Measurements from ENCODE around the gene CD164. TPM values are rescaled to one million over a fixed set of nuclear protein-coding genes. Genes with fewer than 3 reads are reported as not detected.
"Not testable (repeated sequence)": the region's sequence is repeated elsewhere in the genome, so short reads cannot be mapped to it uniquely, and the experiment has no call there.

The CD164 gene
- polyA plus RNA-seq, 1 donor, result 538 TPM

DNA sequence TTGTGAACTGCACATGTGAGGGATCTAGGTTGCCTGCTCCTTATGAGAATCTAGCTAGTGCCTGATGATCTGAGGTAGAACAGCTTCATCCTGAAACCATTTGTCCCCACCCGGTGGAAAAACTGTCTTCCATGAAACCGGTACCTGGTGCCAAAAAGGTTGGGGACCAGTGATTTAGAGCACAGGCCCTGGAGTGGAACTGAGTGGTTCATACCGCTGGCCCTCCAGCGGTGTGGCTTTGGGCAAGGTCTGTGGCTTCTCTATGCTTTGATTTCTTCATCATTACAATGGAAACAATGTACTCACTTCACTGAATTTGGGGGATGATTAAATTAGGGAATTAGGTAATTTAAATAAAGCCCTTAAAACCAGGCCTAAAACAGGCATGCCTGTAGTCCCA, 36.3 kb downstream of the CD164 start:
- DNase-seq, result no peak

GRCh38 chr6:109344226-109344625, 38.0 kb downstream of the CD164 start:
- DNase-seq, result no peak

- DNase-seq, result no peak
Measured at GRCh38 chr6:109343518-109343917, 38.7 kb downstream of the CD164 start.

- no peak for DNase-seq
Measured at GRCh38 chr6:109342911-109343310, 39.4 kb downstream of the CD164 start.

DNA sequence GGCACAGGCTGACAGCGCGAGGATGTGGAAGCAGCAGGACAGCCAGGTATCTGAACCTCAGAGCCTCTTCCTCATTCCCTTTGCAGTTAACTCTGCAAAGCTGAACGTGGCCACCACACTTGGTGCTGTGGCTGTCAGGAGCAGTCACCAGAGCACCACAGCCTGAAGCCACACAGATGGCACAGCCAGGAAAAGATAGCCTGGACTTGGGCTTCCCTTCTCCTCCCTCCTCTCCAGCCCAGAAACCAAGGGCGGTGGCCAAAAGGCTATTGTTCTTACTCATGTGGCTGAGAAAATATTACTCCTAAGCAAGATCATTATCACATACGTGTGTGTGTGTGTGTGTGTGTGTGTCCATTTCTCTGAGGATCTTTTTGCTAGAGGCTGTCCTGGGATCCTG, 39.8 kb downstream of the CD164 start:
- DNase-seq, result no peak

GRCh38 chr6:109340811-109341210, 41.5 kb downstream of the CD164 start:
- DNase-seq, result no peak

DNA sequence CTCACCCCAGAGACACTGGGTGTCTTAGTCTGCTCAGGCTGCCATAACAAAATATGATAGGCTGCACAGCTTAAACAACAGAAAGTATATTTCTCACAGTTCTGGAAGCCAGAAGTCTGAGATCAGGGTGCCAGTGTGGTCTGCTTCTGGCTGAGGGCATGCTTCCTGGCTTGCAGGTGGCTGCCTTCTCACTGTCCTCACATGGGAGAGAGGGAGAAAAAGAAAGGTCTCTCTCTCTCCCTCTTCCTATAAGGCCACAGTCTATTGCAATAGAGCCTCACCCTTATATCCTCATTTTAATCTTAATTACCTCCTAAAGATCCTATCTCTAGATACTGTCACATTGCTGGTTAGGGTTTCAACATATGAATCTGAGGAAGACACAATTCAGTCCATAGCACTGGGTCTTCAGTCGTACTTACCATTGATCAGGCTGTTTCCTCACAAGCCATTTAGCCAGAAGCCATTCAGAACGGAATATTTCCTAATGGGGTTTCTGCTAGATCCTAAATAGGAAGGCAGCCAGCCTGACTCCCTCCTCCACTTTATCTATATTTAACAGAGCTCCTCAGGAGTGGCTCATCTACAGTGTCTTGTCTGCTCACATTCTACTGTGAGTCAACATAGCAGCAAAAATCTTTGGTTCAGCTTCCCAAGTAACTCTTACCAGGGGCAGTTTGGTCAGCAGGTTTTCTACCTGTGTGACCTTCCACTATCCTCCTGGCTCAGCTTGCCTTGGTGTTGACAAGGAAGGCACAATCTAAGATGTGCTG, 42.2 kb downstream of the CD164 start:
- no peak for DNase-seq

- DNase-seq, result no peak
Measured at GRCh38 chr6:109336221-109336961, 45.9 kb downstream of the CD164 start.

- not testable (repeated sequence) for DNase-seq
Measured at GRCh38 chr6:109333870-109334269, 48.4 kb downstream of the CD164 start.

DNA sequence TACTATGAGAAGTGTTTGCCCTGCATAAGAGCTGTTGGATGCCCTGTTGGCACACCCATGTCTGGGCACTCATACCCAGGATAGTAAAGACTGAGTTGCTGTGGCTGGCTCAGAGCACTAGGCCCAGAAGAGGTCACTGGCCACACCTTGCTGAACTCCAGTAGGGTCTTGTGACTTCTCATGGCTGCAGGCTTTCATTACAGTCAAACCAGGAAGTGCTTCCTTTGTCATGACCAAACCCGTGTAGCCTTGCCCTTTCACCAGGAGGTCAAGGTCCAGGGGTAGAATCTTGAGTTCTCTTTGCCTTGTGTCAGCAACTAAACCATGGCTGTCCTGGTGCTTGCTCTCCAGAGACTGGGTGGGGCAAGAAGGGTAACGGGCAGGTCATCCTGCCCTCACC, 49.5 kb downstream of the CD164 start:
- DNase-seq, result no peak

DNA sequence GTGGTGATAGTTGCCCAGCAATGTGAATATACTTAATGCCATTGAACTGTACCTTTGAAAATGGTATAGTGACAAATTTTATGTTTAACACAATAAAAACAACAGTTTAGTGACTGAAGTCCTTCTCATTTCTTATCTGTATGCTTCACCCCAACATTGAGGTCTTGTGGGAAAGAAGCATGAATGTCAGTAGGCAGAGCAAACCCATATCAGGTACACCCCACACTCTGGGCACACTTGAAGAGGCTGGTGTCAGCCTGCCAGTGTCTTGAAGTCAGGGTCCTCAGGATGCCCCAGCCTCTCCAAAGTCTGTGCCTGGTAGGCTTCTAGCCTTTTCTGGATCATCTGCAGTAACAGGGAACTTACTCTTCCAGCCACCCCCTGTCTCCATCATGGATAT, 51.2 kb downstream of the CD164 start:
- DNase-seq, result no peak

GRCh38 chr6:109330263-109330662, 52.0 kb downstream of the CD164 start:
- DNase-seq, result no peak

- no peak for DNase-seq
Measured at GRCh38 chr6:109328629-109329028, 53.6 kb downstream of the CD164 start.

DNA sequence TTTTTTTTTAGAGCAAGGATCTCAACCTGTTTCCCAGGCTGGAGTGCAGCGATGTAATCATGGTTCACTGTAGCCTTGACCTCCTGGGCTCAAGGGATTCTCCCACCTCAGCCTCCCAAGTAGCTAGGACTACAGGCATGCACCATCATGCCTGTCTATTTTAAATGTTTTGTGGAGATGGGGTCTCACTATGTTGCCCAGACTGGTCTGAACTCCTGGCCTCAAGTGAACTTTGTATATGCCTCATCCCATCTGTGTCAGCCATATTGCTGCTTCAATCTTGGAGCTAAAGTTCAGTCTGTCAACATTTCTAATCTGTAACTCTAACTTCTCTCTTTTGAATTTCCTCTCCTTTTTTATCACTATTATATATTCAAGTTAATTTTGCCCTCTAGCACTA, 54.3 kb downstream of the CD164 start:
- DNase-seq, result no peak

DNA sequence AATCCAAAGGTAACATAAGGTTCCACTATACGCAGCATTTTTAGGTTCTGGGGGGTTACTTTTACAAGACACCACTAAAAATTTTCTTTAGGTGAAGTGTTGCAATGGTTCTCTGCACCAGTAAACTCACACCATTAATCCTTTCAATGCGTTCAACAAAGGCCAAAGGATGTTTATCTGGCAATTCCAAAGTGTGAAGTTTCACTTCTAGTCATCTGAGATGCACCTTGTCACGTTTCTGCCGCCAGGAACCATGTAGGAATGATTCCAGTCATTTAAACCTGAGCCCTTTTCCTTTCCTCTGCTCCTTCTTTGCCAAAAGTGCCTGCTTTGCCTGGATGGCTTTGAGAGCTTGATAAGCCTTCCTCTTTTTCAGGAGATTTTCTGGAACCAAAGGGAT, 54.8 kb downstream of the CD164 start:
- no peak for DNase-seq

- no peak for DNase-seq
Measured at GRCh38 chr6:109326351-109326750, 55.9 kb downstream of the CD164 start.

GRCh38 chr6:109325400-109325801, 56.9 kb downstream of the CD164 start:
- DNase-seq, result no peak

DNA sequence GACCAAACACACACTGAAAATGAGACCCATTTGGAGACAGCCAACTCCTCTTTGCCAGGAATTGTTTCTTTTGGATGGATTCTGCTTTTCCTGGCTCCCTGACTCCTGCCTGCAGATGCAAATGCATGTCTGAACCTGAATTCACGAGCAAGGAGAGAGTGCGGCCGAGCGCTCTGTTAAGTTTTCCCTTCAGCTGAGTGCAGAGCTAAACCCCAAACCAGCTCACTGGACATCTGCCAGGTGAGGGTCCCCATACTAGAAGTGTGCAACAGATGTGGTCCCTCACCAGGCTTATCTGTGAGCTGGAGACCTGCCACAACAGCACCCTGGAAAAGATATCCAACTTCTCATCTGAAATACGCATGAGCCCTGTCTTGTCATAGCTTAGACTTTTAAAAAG, 59.0 kb downstream of the CD164 start:
- no peak for DNase-seq

GRCh38 chr6:109322825-109323224, 59.4 kb downstream of the CD164 start:
- DNase-seq, result no peak

DNA sequence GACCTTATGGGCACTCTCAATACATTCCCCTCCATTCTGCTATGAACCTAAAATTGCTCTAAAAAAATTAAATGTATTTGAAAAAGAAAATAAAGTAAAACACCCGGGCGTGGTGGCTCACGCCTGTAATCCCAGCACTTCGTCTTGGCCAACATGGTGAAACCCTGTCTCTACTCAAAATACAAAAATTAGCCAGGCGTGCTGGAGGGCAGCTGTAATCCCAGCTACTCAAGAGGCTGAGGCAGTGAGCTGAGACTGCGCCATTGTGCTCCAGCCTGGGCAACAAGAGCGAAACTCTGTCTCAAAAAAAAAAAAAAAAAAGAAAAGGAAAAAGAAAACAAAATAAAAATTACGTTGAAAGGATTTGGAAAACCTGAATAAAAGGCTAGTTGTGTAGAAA, 60.5 kb downstream of the CD164 start:
- DNase-seq, result no peak

GRCh38 chr6:109320072-109320471, 62.2 kb downstream of the CD164 start:
- no peak for DNase-seq

DNA sequence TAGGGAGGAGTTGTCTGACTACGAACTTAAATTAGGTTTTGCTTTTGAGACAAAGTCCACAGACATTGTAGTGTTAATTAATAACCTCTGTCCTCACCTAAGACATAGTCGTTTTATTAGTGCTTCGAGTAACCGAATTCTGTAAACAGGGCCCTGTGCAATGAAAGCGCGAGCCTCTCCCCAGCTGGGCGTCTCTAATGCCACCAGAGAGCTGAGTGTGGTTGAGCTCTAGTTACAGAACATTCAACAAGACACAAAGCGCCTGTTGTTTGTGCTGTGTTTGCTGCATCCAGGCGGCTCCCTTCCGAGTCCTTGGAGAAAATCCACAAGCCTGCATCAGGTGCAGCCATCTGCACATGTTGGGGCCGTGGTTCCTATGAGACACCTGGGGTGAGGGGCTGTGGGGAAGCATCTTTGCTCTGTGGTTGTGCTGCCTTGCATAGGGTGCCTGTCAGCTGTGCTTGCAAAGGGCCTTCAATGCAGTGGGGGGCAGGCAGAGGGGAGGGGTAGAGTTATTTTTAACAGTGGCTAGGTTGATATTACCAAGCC, 63.9 kb downstream of the CD164 start:
- no peak for DNase-seq

- no peak for DNase-seq
Measured at GRCh38 chr6:109316909-109317308, 65.4 kb downstream of the CD164 start.
